Stimulated activated CD4-positive, alpha-beta T cell treated with anti-CD3 and anti-CD28 coated beads, TNF-alpha, amount 100 ng/mL, for 48 hours (primary cell): Measurements from ENCODE around the gene SNX27.

ENCODE experiments used
- DNase-seq, 3 donors: peaks; one replicate each; pipeline ENCODE4 v3.0.0-alpha.2; 2020; ENCODE audit warnings: low read depth in 3 of 3

The SNX27 gene

DNA sequence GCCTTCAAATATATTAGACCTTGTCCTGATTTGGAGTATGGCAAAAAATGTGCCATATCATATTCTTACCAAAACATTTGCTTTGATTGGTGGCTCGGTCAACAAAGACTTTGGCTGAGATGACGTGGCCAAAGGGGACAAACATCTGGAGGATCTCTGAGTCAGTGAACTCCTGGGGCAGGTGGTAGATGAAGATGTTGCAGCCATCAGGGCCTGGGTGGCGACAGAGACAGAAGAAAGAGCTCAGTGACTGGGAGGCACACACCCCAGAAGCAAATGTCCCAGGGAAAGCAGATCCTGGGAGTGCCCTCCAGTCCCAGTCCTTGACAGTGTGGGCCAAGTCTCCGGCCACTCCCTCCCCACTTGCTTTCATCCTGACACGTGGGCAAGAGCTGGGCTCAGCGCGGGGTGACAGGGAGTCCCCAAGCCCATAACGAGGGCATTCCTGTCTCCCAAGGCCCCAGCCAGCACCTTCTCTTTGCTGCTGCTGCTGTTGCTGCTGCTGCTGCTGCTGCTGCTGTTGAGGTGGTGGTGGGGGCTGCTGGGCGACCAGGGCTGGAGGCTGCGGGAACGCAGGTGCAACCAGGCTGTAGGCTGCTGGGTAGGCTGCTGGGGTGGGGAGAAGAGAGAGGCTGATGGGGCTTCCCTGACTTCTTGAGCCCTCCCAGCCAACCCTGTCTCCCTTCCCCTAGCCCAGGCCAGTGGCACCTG is 94.1 kb downstream of the SNX27 start:
- DNase-seq = no peak

DNA sequence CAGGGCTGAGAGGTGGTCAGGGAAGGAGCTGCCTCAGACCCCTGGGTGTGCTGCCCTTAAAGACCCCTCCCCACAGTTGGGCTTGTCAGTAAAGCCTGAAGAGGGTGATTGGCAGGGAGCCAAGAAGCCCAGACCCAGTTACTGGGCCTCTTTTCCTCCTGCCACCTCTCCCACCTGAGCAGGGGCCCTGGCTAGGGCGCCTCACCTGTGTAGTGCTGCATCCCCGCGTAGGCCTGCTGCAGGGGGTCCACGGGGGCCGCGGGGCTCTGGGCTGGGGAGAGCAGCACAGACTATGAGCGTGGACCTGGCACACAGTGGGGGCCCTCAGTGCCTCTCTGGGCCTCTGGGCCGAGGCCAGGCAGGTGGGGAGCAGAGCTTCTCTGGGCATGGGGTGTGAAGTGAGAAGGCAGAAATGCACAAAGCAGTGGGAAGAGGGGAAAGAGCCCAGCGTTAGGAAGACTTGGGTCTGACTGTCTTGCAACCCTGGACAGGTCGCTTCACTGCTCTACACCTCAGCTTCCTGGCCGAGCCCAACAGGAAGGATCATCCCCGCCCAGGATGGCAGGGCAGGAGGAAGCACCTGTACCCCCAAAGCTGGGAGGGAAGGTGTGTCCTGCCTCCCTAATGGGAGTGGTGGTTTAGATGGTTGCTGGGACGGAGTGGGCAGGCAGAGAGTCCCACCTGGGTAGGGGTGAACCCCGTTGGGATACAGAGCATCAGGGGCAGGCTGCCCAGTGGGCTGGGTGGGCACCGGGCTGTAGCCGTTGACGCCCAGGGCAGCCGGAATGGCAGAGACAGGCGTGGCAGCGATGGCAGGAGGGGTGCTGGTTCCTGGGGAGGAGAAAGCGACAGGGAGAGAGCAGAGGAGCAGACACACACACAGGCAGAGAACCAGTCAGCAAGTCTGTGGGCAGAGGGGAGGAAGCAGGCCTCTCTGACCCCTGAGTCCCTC is 94.9 kb downstream of the SNX27 start:
- no peak for DNase-seq

DNA sequence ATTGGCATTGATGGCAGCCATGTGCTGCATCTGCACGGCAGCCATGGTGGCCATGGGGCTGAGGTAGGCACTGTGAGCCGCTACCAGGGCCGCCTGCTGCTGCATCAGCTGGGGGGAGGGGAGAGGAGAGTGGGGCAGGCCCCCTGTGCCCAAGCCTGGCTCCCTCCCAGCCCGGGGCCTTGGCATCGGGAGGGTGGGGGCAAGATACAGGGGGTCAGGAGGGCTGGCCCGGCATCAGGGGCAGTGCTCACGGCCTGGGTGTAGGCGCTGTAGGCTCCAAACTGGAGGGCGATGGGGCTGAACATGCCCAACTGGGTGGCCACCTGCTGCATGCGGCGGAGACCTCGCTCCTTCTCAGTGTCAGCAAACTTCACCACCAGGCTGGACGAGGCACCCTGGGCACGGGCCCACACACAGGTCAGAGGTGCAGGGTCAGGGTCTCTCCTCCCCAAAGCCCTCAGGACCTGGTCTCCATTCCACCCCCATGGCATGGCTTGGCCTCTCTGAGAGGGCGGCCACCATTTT is 95.8 kb downstream of the SNX27 start:
- no peak for DNase-seq

DNA sequence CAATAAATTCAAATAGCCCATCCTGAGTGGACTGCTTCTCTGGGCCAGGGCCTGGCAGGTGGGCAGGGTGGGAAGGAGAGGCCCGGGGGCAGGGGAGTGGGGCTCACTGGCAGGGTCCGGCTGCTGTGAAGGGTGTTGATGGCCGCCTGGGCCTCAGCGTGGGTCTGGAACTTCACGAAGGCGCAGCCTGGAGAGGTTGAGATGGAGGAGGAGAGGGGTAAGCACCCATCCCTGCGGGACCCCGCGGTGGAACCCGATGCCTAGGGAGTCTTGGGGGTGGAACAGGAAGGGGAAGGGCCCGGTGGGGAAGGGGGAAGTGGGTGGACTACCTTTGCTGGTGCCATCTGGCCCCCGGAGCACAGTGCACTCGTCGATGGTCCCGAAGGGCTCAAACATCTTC is 97.0 kb downstream of the SNX27 start:
- DNase-seq = no peak

DNA sequence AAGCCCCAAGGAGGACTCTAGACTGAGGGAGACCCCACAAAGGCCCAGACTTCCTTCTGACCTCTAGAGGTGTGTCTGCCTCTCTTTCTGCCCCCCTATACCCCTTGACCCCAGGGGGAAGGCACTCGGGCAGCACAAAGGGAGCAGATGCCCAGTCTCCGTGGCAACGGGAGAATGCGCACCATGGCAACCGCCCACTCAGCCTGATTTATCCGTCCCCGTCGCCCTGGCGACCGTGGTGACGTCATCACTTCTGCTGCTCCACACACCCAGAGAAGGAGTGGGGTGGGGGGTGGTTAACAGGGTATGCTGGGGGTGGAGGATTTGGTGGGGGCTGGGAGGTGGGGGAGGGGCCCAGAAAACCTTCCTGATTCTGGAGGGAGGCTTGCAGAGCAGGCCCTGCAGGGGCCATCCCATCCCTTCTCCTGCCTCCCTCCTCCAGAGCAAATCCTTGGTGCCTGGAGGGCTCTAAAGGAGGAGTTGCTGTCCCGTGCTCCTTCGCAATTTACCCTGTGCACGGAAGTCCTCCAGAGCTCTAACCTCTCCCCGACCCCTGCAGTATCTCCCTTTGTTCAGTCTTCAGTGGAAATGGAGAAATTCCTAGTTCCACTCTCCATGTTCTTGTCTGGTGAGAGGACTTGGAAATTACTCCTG is 98.5 kb downstream of the SNX27 start:
- DNase-seq = peak in 2 of 3 donors; percentile 18 to 21

DNA sequence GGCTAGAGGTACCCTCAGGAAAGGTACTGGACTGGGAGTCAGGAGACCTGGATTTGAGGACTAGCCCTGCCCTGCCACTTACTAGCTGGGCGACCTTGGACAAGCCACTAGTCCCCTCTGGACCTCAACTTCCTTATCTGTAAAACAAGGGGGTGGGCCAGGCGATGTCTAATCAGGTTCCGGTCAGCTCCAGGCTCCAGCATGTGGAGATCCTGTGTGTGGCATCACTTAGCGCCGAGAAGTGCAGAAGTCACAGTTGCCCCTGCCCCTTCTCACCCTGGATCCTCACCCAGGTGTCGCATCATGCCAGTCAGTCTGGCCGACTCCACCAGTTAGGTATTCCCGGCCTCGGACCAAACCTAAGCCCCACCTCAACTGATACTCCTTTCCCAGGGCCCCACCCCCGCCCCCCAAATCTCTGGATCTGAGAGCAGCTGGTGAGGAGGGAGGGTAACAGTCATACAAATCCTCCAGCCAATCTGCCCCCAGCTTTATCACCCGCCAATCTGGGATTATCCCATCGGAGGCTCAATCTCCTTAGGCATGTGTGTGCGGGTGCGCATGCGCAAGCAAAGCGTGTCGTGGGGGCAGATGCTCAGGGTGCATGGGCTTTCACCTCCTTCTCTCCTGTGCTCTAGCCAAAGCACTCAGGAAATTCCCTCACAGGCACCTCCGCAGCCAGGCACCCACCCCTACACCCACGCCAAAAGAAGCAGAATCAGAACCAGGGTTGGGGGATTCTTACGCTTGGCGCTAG is 99.4 kb downstream of the SNX27 start:
- DNase-seq = no peak

DNA sequence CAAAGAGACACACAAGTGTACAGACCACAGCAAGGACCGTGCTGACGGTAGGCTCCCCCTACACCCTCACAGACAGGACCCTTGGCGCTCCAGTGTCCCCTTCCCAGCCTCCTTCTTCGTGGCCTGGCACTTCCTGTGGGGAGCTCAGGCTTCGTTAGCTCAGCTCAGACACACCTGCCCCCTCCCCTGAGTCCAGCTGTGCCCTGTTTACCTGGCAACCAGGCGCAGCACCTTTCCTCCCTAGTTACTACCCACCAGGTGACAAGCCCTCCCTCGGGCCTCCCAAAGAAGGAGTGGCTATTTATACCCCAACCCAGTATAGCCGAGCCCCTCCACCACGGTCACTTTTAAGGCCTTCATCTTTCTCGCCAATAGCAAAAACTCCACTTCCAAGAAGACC is 100.1 kb downstream of the SNX27 start:
- no peak for DNase-seq

DNA sequence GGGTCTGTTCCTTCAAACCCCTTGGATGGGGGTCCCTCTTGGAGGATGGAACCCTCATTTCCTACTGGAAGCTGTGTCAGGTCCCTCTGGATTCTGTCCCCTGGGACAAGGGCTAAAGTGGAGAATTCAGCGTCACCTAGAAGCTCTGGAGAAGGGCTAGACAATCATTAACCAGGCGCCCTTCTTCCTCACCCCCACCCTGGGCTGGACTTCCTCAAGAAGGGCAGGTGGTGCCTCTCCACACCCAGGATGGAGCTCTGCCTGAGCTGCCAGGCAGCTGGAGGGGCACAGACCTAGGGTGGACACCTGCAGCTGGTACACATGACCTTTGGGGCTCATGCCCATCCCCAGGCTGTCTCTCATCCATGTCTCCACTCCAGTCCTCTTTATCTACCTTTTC is 101.2 kb downstream of the SNX27 start:
- no peak for DNase-seq

DNA sequence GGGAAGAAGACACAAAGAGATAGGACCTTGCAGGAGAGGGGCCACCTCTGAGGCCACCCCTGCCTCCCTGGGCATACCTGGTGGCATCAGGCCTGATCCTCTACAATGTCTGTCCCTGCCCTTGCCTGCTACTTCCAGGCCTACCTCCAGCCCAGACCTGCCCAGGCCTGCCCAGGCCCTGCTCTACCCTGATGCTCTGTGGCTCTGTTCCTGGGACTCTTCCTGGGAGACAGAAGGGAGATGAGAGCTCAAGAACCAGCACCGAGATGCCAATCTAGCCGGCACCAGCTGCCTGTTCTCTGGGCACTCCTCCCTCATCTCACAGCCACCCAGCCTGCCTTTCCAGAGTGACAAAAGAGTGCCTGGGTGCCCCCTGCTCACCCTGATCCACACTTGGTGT is 102.0 kb downstream of the SNX27 start:
- DNase-seq = no peak

DNA sequence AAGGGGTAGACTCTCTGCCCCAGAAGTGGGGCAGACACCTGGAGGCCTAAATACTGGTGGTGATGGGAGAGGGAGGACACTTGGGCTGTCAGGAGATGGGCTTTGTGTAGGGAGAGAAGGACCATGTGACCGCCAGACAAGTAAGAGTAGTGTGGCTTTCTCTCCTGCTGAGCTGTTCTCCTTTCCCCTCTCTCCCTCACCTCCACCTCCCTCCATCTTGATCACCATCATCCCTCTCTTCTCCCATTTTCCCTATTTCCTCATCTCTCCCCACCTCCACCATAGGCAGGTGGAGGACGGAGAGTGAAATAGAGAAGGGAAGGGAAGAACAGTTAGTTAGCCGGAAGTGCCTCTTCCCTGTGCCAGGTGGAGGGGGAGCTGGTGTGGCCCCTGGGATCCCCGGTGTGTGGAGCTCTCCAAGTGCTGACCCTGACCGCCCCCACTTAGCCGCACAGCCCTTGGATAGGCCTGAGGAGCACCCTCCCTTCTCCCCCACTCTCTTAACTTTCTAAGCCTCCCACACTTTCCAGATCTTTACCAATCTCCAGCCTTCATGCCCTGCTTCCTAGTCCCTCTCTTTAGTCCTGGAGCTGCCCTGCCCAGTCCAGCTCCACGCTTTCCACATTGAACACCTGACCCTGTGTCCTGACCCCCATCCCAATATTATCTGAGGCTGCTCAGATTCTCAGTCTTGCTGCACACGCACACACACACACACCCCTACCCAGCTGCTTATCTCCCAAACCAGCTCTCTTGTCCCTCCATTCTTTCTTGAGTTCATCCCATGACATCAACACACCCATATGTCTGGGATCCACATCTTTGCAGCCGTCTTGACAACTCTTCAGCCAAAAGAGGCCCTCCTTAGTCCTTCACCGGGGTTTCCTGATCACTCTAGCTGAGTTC is 103.2 kb downstream of the SNX27 start:
- no peak for DNase-seq

DNA sequence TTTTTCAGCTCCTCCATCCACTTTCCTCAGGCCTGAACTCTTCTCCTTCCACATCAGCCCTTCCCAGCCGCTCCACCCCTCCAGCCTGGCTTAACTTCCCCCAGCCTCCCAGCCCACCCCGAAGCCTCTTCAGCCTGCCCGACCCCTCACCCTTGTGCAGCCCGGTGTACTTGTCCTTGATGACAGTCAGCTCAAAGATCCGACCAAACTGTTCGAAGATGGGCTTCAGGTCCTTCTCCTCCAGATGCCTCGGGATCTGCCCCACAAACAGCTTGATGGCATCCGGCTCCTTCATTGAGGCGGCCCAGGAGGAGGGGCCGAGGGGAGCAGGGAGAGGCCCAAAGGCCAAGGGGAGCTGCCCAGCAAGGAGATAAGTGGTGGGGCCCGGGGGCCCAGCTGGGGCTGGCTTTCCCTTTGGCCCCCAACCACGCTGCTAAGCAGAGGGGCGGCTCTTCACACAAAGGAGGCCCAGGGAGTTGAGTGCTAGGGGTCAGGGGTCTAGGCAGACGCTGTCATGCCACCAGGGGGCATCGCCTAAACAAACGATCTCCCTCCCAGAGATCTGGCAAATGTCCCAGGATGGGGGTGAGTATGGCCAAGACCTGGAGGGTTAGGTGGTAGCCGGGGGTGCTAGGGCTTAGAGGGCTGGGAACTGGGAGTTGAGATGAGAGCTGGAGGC is 104.0 kb downstream of the SNX27 start:
- DNase-seq = no peak

DNA sequence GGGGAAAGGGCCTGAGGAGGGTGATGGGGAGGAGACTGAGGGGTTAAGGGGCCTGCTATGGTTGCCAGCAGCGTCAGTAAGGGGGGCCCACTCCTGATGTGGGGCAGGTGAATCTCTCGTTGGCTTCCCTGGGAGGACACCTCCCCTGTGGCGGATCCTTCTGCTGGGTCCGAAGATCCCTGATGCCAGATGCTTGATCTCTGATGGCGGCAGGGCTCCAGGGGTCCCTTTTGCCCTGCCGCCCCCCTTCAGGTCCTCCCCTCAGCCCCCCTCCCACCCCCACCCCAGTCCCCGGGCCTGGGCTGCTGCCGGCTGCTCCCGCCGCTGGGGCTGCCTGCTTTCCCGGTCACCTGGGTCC is 104.5 kb downstream of the SNX27 start:
- no peak for DNase-seq

DNA sequence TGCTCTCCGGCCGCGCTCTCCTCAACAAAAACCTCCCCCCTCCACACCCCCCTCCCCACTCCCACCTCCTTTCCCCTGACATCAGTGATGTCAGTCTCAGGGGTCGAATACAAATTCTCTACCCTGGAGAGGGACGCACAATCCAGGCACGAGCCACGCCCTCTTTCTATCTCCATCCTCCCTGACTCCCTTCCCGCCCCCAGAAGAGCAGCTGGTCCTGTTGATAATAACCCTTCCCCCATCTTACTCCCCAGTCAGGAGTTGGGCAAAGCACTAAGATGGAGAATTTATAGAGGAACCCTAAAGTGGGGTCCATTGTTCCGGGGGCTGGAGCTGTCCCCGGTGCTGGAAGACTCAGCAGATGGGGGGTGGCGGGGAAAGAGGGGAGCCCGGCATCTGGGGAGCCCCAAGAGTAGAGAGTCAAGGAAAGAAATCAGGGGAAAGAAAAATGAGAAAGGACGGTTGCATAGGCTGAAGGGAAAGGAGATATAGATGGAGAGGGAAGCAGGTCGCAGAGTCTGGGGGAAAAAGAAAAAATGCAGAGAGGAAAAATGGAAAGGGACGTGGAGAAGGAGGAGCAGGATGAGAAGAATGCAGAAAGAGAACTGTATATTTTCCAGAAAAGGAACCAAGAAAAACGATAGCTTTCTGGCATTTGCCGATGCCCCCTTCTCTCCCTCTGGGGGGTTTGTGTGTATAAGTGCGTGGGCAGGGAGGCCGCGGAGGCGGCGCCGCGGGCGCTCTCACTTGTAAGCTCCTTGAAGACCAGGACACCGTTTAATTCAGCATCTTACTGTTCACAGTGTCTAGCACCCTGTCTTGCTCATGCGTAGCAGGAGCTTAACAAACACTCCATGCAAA is 105.2 kb downstream of the SNX27 start, which contains the start of gene CELF3:
TSS of gene CELF3 (minus strand) at position 33 of the 861 bp plus-strand sequence. CDS start 783 bp downstream, outside the sequence.
- DNase-seq = no peak

DNA sequence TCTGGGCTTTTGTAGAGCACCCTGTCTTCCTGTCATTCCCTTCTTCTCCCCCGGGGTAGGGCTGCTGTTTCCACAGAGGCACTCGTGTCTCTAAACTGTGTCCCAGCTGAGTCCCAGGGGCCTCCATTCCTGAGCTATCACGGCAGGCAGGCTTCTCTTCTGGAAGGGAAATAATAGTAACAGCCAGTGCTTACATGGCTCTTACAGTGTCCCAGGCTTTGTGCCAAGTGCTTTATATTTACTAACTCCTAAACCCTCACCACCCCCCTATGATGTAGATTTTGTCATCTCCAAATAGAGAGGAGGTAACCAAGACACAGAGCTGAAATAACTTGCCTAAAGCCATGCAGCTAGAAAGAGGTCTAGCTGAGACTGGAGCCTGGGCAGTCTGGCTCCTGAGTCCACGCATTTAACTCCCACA is 106.2 kb downstream of the SNX27 start:
- no peak for DNase-seq

DNA sequence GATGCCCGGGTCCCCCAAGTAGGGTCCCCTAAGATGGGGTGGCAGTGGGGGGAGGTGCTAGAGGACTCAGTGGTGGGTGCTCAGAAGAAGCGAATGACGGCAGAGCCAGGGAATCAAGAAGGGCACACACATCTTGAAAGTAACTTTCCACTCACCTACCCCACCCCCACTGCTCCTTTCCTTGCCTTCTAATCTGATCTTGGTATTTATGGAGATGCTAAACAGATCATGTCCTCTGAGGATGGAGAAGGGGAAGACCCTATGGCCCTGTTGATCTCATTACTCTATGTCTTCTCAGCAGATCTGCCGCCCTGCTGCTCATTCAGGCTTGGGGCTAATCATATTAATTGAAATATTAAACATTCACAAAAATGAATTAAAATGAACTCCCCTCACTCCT is 106.8 kb downstream of the SNX27 start:
- no peak for DNase-seq

DNA sequence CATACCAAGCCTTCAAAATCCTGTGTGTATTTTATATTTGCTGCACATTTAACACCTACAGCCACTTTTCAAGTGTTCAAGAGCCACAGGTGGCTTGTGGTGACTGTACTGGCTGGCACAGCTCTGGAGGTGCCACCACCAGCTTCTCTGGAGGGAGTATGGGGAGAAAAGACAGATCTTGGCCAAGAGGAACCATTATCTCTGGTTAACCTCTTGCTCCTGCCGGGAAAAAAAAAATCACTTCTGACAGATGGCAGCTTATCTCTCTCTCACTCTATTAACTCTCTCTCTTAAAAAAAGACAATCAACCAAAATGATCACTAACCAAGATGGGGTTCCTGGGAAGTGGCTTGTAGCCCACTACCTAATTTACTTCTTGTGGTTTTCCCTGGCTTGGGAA is 108.3 kb downstream of the SNX27 start:
- DNase-seq = no peak

DNA sequence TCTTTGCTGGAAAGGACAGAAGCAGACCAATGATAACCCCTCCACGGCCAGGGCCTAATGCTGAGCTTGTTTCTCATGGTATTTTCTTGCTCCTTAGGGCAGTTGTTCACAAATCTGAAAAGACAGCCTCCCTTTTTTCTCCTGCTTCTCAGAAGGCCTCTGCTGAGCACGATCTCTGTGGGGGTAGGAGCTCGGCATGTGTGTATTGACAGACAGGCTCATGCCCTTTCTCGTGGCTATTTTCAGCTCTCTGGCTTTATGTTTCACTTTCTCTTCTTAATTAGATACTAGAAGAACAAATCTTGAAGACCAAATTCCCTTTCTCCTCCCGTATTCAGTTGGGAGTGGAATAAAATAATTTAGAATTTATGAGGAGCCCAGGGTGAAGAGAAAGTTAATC is 108.7 kb downstream of the SNX27 start:
- DNase-seq = no peak

DNA sequence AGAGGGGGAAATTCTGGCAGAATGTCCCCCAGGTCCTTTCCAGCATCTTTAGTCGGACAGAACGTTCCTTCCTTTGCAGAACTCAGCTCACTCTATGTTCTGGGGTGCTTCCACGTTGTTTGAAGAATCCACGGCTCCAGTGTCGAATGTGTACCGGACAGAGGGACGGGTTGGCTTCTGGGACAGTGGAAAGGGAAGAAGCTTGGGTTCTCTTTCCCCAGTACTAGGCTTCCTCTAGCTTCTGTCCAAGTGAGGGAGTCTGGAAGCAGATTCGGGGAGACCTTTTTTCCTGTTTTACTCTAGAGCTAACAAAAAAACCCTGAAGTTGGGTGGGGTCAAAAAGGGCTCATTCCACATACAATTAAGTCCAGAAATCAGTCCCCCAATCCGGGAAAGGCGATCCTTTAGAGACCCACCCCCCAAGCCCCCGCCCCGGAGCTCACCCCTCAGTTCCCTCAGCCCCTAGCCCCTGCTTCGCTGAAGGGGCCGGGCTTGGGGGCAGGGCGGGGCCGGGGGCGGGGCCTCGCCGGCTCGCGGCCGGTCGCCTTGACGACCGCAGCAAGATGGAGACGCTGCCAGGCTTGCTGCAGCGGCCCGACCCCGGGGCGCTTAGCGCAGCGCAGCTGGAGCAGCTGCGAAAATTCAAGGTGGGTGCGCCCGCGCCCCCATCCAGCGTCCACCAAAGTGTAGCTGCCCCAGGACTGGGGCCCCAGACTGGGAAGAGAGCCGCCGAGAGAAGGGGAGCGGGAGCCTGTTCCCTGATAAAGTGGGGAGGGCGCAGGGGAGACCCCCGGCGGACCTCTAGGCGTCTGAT is 109.3 kb downstream of the SNX27 start, which contains the start of gene RIIAD1:
TSS of gene RIIAD1 (plus strand) at position 549 of the 814 bp plus-strand sequence. CDS start at position 564, 15 bp downstream.
- DNase-seq = no peak
